HCT116 (cell line): ENCODE results near the gene DHCR24. TPM values are rescaled to one million over a fixed set of nuclear protein-coding genes. Genes with fewer than 3 reads are reported as not detected.

Experiments used
- ATAC-seq: fragments of 200-7000 bp; cut with Tn5 transposase; 2 replicates; pipeline ENCODE4 v1.9.1; 2020; ENCODE audit warnings: mild to moderate bottlenecking, moderate library complexity
- BruUV-seq: library from RNA; stranded (reverse); fragments of 400-500 nt; replicated peaks from 2 replicates; lab custom pipeline; 2021; lab: Mats Ljungman, UMichigan
- CTCF ChIA-PET: fragments of 300-600 bp; sonication (Branson Sonifier 250); formaldehyde crosslinking; loops from one replicate; lab custom pipeline; 2021; ENCODE audit warnings: antibody characterized with exemption; lab: Charles Lee
- POLR2A ChIA-PET: fragments of 300-600, 350-600 bp; sonication (Branson Sonifier 250); formaldehyde crosslinking; loops from one replicate; lab custom pipeline; 2021; ENCODE audit warnings: antibody characterized with exemption; lab: Charles Lee
- RAD21 ChIA-PET, 2 experiments: fragments of 300-600 bp; sonication (Branson Sonifier 250); formaldehyde crosslinking; loops; one replicate each; lab custom pipeline; 2023; ENCODE audit warnings: low total read pairs in 2 of 2; ENCODE audit not compliant: uncharacterized antibody in 2 of 2, unreplicated experiment in 2 of 2, low non-redundant PET in 1 of 2; lab: Charles Lee
- DNase-seq: peaks from one replicate; pipeline ENCODE4 v3.0.0-alpha.2; 2010; ENCODE audit warnings: low read depth, low spot score
- H2AFZ ChIP-seq: fragments of 200-600 bp; shearing (Covaris generic), sonication (generic); 2 replicates; pipeline ENCODE4 v1.6.1; 2017; ENCODE audit warnings: low read depth, mixed run types, mixed read lengths, antibody characterized with exemption, low read length; ENCODE audit not compliant: poor library complexity, severe bottlenecking
- H3K27ac ChIP-seq: 2 replicates; pipeline ENCODE4 v1.5.1; 2012; ENCODE audit warnings: low read depth, low read length
- H3K27me3 ChIP-seq: fragments of 200-600 bp; sonication (generic); 2 replicates; pipeline ENCODE4 v1.6.1; 2016; ENCODE audit warnings: mixed run types, low read length, mixed read lengths; ENCODE audit not compliant: insufficient read depth
- H3K36me3 ChIP-seq, 2 experiments: fragments of 200-500 bp in 1 of 2; fragments of 200-600 bp in 1 of 2; sonication (Bioruptor generic) in 1 of 2; sonication (generic) in 1 of 2; 2 replicates each; pipeline versions ENCODE4 v1.5.1 to v1.6.1; 2014 to 2016; ENCODE audit warnings: low read length in 2 of 2, inconsistent platforms in 1 of 2, mixed read lengths in 1 of 2, mixed run types in 1 of 2; ENCODE audit not compliant: insufficient read depth in 2 of 2, control insufficient read depth in 1 of 2
- H3K4me1 ChIP-seq, 2 experiments: fragments of 200-600 bp in 1 of 2; sonication (generic) in 1 of 2; 2 replicates each; pipeline versions ENCODE4 v1.5.1 to v1.6.1; 2012 to 2017; ENCODE audit warnings: low read length in 2 of 2, inconsistent platforms in 1 of 2, mild to moderate bottlenecking in 1 of 2, mixed read lengths in 1 of 2, mixed run types in 1 of 2, moderate library complexity in 1 of 2; ENCODE audit not compliant: insufficient read depth in 2 of 2, control insufficient read depth in 1 of 2
- H3K4me2 ChIP-seq: fragments of 200-600 bp; sonication (generic); 2 replicates; pipeline ENCODE4 v1.6.1; 2017; ENCODE audit warnings: mixed run types, low read length, mixed read lengths
- H3K4me3 ChIP-seq, 2 experiments: fragments of 200-600 bp in 1 of 2; sonication (generic) in 1 of 2; replicated peaks in 1 of 2; 2 replicates each; pipeline ENCODE4 v1.5.1; 2011 to 2016; ENCODE audit warnings: low read length in 2 of 2, control low read depth in 1 of 2, low read depth in 1 of 2, mild to moderate bottlenecking in 1 of 2, mixed read lengths in 1 of 2, mixed run types in 1 of 2
- H3K79me2 ChIP-seq: fragments of 200-600 bp; sonication (generic); 2 replicates; pipeline ENCODE4 v1.6.1; 2017; ENCODE audit warnings: mild to moderate bottlenecking, mixed run types, low read length, moderate library complexity, mixed read lengths; ENCODE audit not compliant: insufficient read depth
- H3K9ac ChIP-seq: fragments of 200-600 bp; sonication (generic); 2 replicates; pipeline ENCODE4 v1.6.1; 2016; ENCODE audit warnings: low read length, mixed read lengths
- H3K9me2 ChIP-seq: fragments of 200-600 bp; sonication (generic), shearing (Covaris generic); 2 replicates; pipeline ENCODE4 v1.6.1; 2017; ENCODE audit warnings: mixed run types, mild to moderate bottlenecking, moderate library complexity; ENCODE audit not compliant: insufficient read depth
- H3K9me3 ChIP-seq, 2 experiments: fragments of 200-500 bp in 1 of 2; fragments of 200-600 bp in 1 of 2; sonication (Bioruptor generic) in 1 of 2; sonication (generic) in 1 of 2; 2 replicates each; pipeline ENCODE4 v1.6.1; 2014 to 2017; ENCODE audit warnings: low read length in 2 of 2, mixed read lengths in 2 of 2, inconsistent platforms in 1 of 2, low read depth in 1 of 2, mild to moderate bottlenecking in 1 of 2, mixed run types in 1 of 2, moderate library complexity in 1 of 2; ENCODE audit not compliant: control insufficient read depth in 1 of 2, insufficient read depth in 1 of 2
- H4K20me1 ChIP-seq: fragments of 200-600 bp; sonication (generic), shearing (Covaris generic); 2 replicates; pipeline ENCODE4 v1.6.1; 2017; ENCODE audit warnings: mixed run types, mild to moderate bottlenecking, moderate library complexity; ENCODE audit not compliant: insufficient read depth
- CBX3 ChIP-seq: IDR thresholded peaks from 2 replicates; pipeline ENCODE4 v1.6.1; 2012; ENCODE audit warnings: low read depth
- CEBPB ChIP-seq: IDR thresholded peaks from 2 replicates; pipeline ENCODE4 v1.6.1; 2012; ENCODE audit warnings: low read depth
- CTCF ChIP-seq, 3 experiments: fragments of 200-600 bp in 1 of 3; sonication (generic) in 1 of 3; IDR thresholded peaks in 2 of 3; conservative IDR thresholded peaks in 1 of 3; 2 replicates each; pipeline ENCODE4 v1.5.1; 2012 to 2017; ENCODE audit warnings: low read depth in 2 of 3, low read length in 2 of 3, antibody characterized with exemption in 1 of 3, borderline replicate concordance in 1 of 3, control low read depth in 1 of 3, mild to moderate bottlenecking in 1 of 3, mixed read lengths in 1 of 3, mixed run types in 1 of 3, moderate library complexity in 1 of 3; ENCODE audit not compliant: insufficient read depth in 1 of 3
- ELF1 ChIP-seq: IDR thresholded peaks from 2 replicates; pipeline ENCODE4 v1.6.1; 2012; ENCODE audit warnings: low read depth, borderline replicate concordance
- EZH2 ChIP-seq: fragments of 200-600 bp; sonication (generic); IDR thresholded peaks from 2 replicates; pipeline ENCODE4 v1.6.1; 2017; ENCODE audit warnings: antibody characterized with exemption, mixed run types
- POLR2A ChIP-seq: IDR thresholded peaks from 2 replicates; pipeline ENCODE4 v1.7.0; 2011; ENCODE audit warnings: borderline replicate concordance; ENCODE audit not compliant: insufficient read depth, insufficient read length; ENCODE audit errors: extremely low read depth
- SIN3A ChIP-seq: IDR thresholded peaks from 2 replicates; pipeline ENCODE4 v1.6.1; 2012; ENCODE audit warnings: low read depth
- ZNF274 ChIP-seq: fragments of 200-500 bp; sonication (Bioruptor generic); IDR thresholded peaks from 2 replicates; pipeline ENCODE4 v1.6.1; 2014; ENCODE audit warnings: mild to moderate bottlenecking, low read depth, low read length, inconsistent platforms
- intact Hi-C: fragments of 100-400 bp; cut with micrococcal nuclease; formaldehyde crosslinking; loops from 2 replicates; pipeline ENCODE4 v1.10.0; 2022
- total RNA-seq: library from RNA; stranded (reverse); gene quantifications from one replicate; pipeline ENCODE4 v1.2.1, GENCODE V29; 2021; ENCODE audit not compliant: unreplicated experiment
- TF ChIP-seq, protein P1 (sequence below): IDR thresholded peaks from 2 replicates; pipeline ENCODE4 v1.6.1; 2012
- TF ChIP-seq, protein P2 (sequence below): IDR thresholded peaks from 2 replicates; pipeline ENCODE4 v1.6.1; 2012
- TF ChIP-seq, protein P3 (sequence below): IDR thresholded peaks from 2 replicates; pipeline ENCODE4 v1.6.1; 2012; ENCODE audit warnings: low read depth
- TF ChIP-seq, protein P4 (sequence below): IDR thresholded peaks from 2 replicates; pipeline ENCODE4 v1.6.1; 2011; ENCODE audit warnings: mild to moderate bottlenecking, low read length, moderate library complexity; ENCODE audit not compliant: insufficient replicate concordance; ENCODE audit errors: extremely low read depth

DHCR24 gene
- total RNA-seq, 1 experiment from 2014 or later, result 132 TPM

GRCh38 chr1:54889132-54889725, 2.2 kb upstream of the DHCR24 start:
- Histone ChIP-seq H3K4me3 (no peak overlapping the region), H3K9me2 (no peaks in the 10 kb centered on the region), H3K27ac (no peak overlapping the region), H3K4me2 (no peak overlapping the region), H3K79me2 (peaks cover 23% of the 10 kb centered on the region)
- no TSS peak for BruUV-seq
- intact Hi-C loops, result no loop called here
- no peak for ATAC-seq
- no peak for TF ChIP-seq ZNF274
- TF ChIP-seq EZH2, result no peak
- no peak for TF ChIP-seq SIN3A
- TF ChIP-seq, protein P1, sequence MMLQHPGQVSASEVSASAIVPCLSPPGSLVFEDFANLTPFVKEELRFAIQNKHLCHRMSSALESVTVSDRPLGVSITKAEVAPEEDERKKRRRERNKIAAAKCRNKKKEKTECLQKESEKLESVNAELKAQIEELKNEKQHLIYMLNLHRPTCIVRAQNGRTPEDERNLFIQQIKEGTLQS, result no peak
- TF ChIP-seq, protein P2, sequence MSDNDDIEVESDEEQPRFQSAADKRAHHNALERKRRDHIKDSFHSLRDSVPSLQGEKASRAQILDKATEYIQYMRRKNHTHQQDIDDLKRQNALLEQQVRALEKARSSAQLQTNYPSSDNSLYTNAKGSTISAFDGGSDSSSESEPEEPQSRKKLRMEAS, result no peak
- no peak for TF ChIP-seq CEBPB
- TF ChIP-seq, protein P3, sequence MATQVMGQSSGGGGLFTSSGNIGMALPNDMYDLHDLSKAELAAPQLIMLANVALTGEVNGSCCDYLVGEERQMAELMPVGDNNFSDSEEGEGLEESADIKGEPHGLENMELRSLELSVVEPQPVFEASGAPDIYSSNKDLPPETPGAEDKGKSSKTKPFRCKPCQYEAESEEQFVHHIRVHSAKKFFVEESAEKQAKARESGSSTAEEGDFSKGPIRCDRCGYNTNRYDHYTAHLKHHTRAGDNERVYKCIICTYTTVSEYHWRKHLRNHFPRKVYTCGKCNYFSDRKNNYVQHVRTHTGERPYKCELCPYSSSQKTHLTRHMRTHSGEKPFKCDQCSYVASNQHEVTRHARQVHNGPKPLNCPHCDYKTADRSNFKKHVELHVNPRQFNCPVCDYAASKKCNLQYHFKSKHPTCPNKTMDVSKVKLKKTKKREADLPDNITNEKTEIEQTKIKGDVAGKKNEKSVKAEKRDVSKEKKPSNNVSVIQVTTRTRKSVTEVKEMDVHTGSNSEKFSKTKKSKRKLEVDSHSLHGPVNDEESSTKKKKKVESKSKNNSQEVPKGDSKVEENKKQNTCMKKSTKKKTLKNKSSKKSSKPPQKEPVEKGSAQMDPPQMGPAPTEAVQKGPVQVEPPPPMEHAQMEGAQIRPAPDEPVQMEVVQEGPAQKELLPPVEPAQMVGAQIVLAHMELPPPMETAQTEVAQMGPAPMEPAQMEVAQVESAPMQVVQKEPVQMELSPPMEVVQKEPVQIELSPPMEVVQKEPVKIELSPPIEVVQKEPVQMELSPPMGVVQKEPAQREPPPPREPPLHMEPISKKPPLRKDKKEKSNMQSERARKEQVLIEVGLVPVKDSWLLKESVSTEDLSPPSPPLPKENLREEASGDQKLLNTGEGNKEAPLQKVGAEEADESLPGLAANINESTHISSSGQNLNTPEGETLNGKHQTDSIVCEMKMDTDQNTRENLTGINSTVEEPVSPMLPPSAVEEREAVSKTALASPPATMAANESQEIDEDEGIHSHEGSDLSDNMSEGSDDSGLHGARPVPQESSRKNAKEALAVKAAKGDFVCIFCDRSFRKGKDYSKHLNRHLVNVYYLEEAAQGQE, result no peak
- TF ChIP-seq, protein P4, sequence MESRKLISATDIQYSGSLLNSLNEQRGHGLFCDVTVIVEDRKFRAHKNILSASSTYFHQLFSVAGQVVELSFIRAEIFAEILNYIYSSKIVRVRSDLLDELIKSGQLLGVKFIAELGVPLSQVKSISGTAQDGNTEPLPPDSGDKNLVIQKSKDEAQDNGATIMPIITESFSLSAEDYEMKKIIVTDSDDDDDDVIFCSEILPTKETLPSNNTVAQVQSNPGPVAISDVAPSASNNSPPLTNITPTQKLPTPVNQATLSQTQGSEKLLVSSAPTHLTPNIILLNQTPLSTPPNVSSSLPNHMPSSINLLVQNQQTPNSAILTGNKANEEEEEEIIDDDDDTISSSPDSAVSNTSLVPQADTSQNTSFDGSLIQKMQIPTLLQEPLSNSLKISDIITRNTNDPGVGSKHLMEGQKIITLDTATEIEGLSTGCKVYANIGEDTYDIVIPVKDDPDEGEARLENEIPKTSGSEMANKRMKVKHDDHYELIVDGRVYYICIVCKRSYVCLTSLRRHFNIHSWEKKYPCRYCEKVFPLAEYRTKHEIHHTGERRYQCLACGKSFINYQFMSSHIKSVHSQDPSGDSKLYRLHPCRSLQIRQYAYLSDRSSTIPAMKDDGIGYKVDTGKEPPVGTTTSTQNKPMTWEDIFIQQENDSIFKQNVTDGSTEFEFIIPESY, result no peak
- no peak for TF ChIP-seq POLR2A
- TF ChIP-seq ELF1, result no peak
- no peak for TF ChIP-seq CTCF (IDR thresholded peaks at IDR 0.05 in 2 of 3, conservative IDR thresholded peaks at IDR 0.05 in 1 of 3; ENCODE audit: borderline replicate concordance in 1 of 3, insufficient read depth in 1 of 3, low read depth in 2 of 3, low read length in 2 of 3)
- TF ChIP-seq CBX3, result no peak
- TF ChIP-seq, all 23 proteins: peak for 0
- ChIA-PET POLR2A (no interaction called here), RAD21 (no interaction called here), CTCF (no interaction called here)
- H3K36me3 ChIP-seq, result peaks cover 0 to 11% of the 10 kb centered on the region in 2 experiments; a peak in 1 of 4 replicates
- no peak overlapping the region for H2AFZ ChIP-seq
- H3K27me3 ChIP-seq, result no peaks in the 10 kb centered on the region
- H3K4me1 ChIP-seq, result peaks cover 10 to 35% of the 10 kb centered on the region in 2 experiments; a peak in 3 of 4 replicates
- no peaks in the 10 kb centered on the region for H4K20me1 ChIP-seq
- H3K9ac ChIP-seq, result no peak overlapping the region
- no peaks in the 10 kb centered on the region for H3K9me3 ChIP-seq
- no peak for DNase-seq
